Spleen (tissue), 11 donors: ENCODE measurements around the gene ASAP2. TPM values are rescaled to one million over a fixed set of nuclear protein-coding genes. Genes with fewer than 3 reads are reported as not detected.

Source experiments
- DNase-seq: peaks from one replicate; pipeline ENCODE4 v3.0.0-alpha.2; 2020
- H3K27ac ChIP-seq, 8 donors: fragments of 200-600 bp; sonication (generic) in 7 of 8; 1 replicate in 4 of 8; 2 replicates in 4 of 8; pipeline versions ENCODE4 v1.5.0 to v1.8.0; 2016 to 2021; ENCODE audit warnings: inconsistent platforms in 4 of 8, mild to moderate bottlenecking in 4 of 8, moderate library complexity in 1 of 8
- H3K27me3 ChIP-seq, 7 donors: fragments of 200-600 bp; sonication (generic) in 6 of 7; replicated peaks in 1 of 7; 1 replicate in 4 of 7; 2 replicates in 3 of 7; pipeline versions ENCODE4 v1.5.0 to v1.8.0; 2016 to 2021; ENCODE audit warnings: inconsistent platforms in 3 of 7, mild to moderate bottlenecking in 1 of 7
- H3K36me3 ChIP-seq, 6 donors: fragments of 200-600 bp; sonication (generic) in 5 of 6; 1 replicate in 4 of 6; 2 replicates in 2 of 6; pipeline versions ENCODE4 v1.5.0 to v1.8.0; 2016 to 2021; ENCODE audit warnings: inconsistent platforms in 2 of 6
- H3K4me1 ChIP-seq, 6 donors: fragments of 200-600 bp; sonication (generic) in 5 of 6; 1 replicate in 3 of 6; 2 replicates in 3 of 6; pipeline versions ENCODE4 v1.5.0 to v1.8.0; 2016 to 2021; ENCODE audit warnings: inconsistent platforms in 3 of 6
- H3K4me3 ChIP-seq, 8 donors: fragments of 200-600 bp; sonication (generic) in 7 of 8; 1 replicate in 4 of 8; 2 replicates in 4 of 8; pipeline versions ENCODE4 v1.5.0 to v1.8.0; 2016 to 2021; ENCODE audit warnings: inconsistent platforms in 4 of 8, mild to moderate bottlenecking in 4 of 8, moderate library complexity in 2 of 8
- H3K9me3 ChIP-seq, 8 donors: fragments of 200-600 bp; sonication (generic) in 7 of 8; 1 replicate in 4 of 8; 2 replicates in 4 of 8; pipeline versions ENCODE4 v1.5.0 to v1.8.0; 2016 to 2021; ENCODE audit warnings: inconsistent platforms in 4 of 8
- CTCF ChIP-seq, 11 experiments: fragments of 200-600 bp in 7 of 11; fragments of 450-650 bp in 4 of 11; sonication (generic) in 4 of 11; IDR thresholded peaks in 8 of 11; conservative IDR thresholded peaks in 3 of 11; 1 replicate in 7 of 11; 2 replicates in 4 of 11; pipeline versions ENCODE4 v1.4.0 to v1.8.0; 2016 to 2021; ENCODE audit warnings: antibody characterized with exemption in 11 of 11, inconsistent platforms in 4 of 11, mild to moderate bottlenecking in 1 of 11
- POLR2A ChIP-seq, 3 donors: fragments of 450-650 bp; IDR thresholded peaks; one replicate each; pipeline ENCODE4 v1.5.1; 2017; ENCODE audit warnings: antibody characterized with exemption in 3 of 3, mild to moderate bottlenecking in 1 of 3
- POLR2AphosphoS5 ChIP-seq, 3 donors: sonication (generic); formaldehyde crosslinking; IDR thresholded peaks; one replicate each; pipeline ENCODE4 v1.5.1; 2017; ENCODE audit warnings: antibody characterized with exemption in 3 of 3
- WGBS, 5 donors: extraction: QIAGEN DNeasy Blood & Tissue Kit in 3 of 5; methylation state at CpG; one replicate each; pipeline versions ENCODE4 v1.1.5 to v1.1.7; 2013 to 2018; 5-methylcytosine and 5-hydroxymethylcytosine counted together
- intact Hi-C: fragments of 100-400 bp; cut with DNase I; formaldehyde crosslinking; loops from one replicate; pipeline ENCODE4 v1.15.0; 2023; ENCODE audit warnings: low total_unique reads
- polyA plus RNA-seq, 3 donors: library from polyadenylated mRNA; stranded (reverse); fragments of 200-250 nt; gene quantifications; one replicate each; pipeline ENCODE4 v1.2.1, GENCODE V29; 2013
- total RNA-seq, 7 donors: library from RNA; depleted of rRNA in 3 of 7; stranded (reverse); fragments of >200 nt in 3 of 7; fragmentation: NEBNext Ultra II Directional in 4 of 7; extraction: Animal tissue kit (Norgen Biotek cat#: 25700) in 4 of 7; gene quantifications; one replicate each; pipeline versions ENCODE4 v1.1.0 to v1.2.1, GENCODE V29; 2016 to 2021
- donor health status: healthy with polysubstance abuse.
- donor health status: DM: no; HTN: no; CAD: no; lungs with moderate emphysema.
- donor health status: DM: no; HTN: no; CAD: no.
- donor health status: Bipolar disorder and iron deficiency.
- donor health status: healthy.
- donor health status: DM: no; HTN: no; CAD: no.
- donor health status: DM: yes; HTN: yes; CAD: no.

Gene ASAP2
- total and polyA plus RNA-seq, 10 donors: 0.93 to 3.0 (median 2.2) TPM

- Histone ChIP-seq H3K9me3 (no peaks in the 10 kb centered on the region), H3K36me3 (peaks cover 0 to 60% (median 48%) of the 10 kb centered on the region in 6 donors), H3K27me3 (no peaks in the 10 kb centered on the region), H3K27ac (no peak overlapping the region), H3K4me1 (no peaks in the 10 kb centered on the region), H3K4me3 (no peak overlapping the region)
- TF ChIP-seq CTCF (IDR thresholded peaks at IDR 0.05 in 8 of 11, conservative IDR thresholded peaks at IDR 0.05 in 3 of 11): no peak
- TF ChIP-seq POLR2AphosphoS5 (IDR thresholded peaks at IDR 0.05): no peak
- TF ChIP-seq POLR2A (IDR thresholded peaks at IDR 0.05): no peak
- no peak for DNase-seq
- 86 to 92% (median 91%) methylated on average over 13 of the region's 13 CpGs for WGBS, 5 donors
- intact Hi-C loops: no loop called here
Measured at GRCh38 chr2:9406529-9407362, 200.1 kb downstream of the ASAP2 start.

- H3K9me3 ChIP-seq: no peaks in the 10 kb centered on the region
- no peak overlapping the region for H3K27ac ChIP-seq
- no peak overlapping the region for H3K4me3 ChIP-seq
- H3K36me3 ChIP-seq: peaks cover 0 to 67% (median 53%) of the 10 kb centered on the region in 6 donors
- TF ChIP-seq POLR2AphosphoS5 (IDR thresholded peaks at IDR 0.05): no peak
- intact Hi-C loops: no loop called here
- no peak for DNase-seq
- H3K4me1 ChIP-seq: no peaks in the 10 kb centered on the region
- H3K27me3 ChIP-seq: no peaks in the 10 kb centered on the region
- 95 to 97% (median 96%) methylated on average over 7 to 8 of the region's 8 CpGs for WGBS, 5 donors
Measured at GRCh38 chr2:9407363-9407811, 200.8 kb downstream of the ASAP2 start.

- DNase-seq: no peak
- 84 to 92% (median 89%) methylated on average over 9 of the region's 9 CpGs for WGBS, 5 donors
- intact Hi-C loops: no loop called here
- H3K36me3 ChIP-seq: peaks cover 0 to 75% (median 58%) of the 10 kb centered on the region in 6 donors
- H3K4me1 ChIP-seq: no peaks in the 10 kb centered on the region
- H3K9me3 ChIP-seq: no peaks in the 10 kb centered on the region
- no peak overlapping the region for H3K27ac ChIP-seq
- no peak for TF ChIP-seq POLR2A (IDR thresholded peaks at IDR 0.05)
- TF ChIP-seq CTCF (IDR thresholded peaks at IDR 0.05 in 8 of 11, conservative IDR thresholded peaks at IDR 0.05 in 3 of 11): no peak
- no peak for TF ChIP-seq POLR2AphosphoS5 (IDR thresholded peaks at IDR 0.05)
- no peak overlapping the region for H3K4me3 ChIP-seq
- H3K27me3 ChIP-seq: no peaks in the 10 kb centered on the region
Measured at GRCh38 chr2:9408641-9409151, 202.1 kb downstream of the ASAP2 start.

GRCh38 chr2:9410108-9410507 is 203.5 kb downstream of the ASAP2 start:
- Histone ChIP-seq H3K36me3 (peaks cover 0 to 88% (median 57%) of the 10 kb centered on the region in 6 donors), H3K27me3 (no peaks in the 10 kb centered on the region), H3K27ac (peak overlapping the region in 1 of 8 donors; percentile 64), H3K4me1 (no peaks in the 10 kb centered on the region), H3K9me3 (no peaks in the 10 kb centered on the region), H3K4me3 (no peak overlapping the region)
- no peak for DNase-seq
- TF ChIP-seq POLR2A (IDR thresholded peaks at IDR 0.05) (no peak), POLR2AphosphoS5 (IDR thresholded peaks at IDR 0.05) (no peak), CTCF (IDR thresholded peaks at IDR 0.05 in 8 of 11, conservative IDR thresholded peaks at IDR 0.05 in 3 of 11) (no peak)
- intact Hi-C loops: no loop called here
- WGBS, 5 donors: 87 to 98% (median 97%) methylated on average over 3 of the region's 3 CpGs
